NCI-H1092 treated with DMSO at 0.1 percent for 48 hours (cell line): ENCODE data around the gene AKAP9.
A peak's percentile ranks its signal among the peaks of the same experiment; 100 is the strongest.
"Not testable (repeated sequence)": the region's sequence is repeated elsewhere in the genome, so short reads cannot be mapped to it uniquely, and the experiment has no call there.

Experiments used
- DNase-seq: peaks from one replicate; lab custom pipeline; 2025; lab: John Stamatoyannopoulos, UW

The AKAP9 gene

DNA sequence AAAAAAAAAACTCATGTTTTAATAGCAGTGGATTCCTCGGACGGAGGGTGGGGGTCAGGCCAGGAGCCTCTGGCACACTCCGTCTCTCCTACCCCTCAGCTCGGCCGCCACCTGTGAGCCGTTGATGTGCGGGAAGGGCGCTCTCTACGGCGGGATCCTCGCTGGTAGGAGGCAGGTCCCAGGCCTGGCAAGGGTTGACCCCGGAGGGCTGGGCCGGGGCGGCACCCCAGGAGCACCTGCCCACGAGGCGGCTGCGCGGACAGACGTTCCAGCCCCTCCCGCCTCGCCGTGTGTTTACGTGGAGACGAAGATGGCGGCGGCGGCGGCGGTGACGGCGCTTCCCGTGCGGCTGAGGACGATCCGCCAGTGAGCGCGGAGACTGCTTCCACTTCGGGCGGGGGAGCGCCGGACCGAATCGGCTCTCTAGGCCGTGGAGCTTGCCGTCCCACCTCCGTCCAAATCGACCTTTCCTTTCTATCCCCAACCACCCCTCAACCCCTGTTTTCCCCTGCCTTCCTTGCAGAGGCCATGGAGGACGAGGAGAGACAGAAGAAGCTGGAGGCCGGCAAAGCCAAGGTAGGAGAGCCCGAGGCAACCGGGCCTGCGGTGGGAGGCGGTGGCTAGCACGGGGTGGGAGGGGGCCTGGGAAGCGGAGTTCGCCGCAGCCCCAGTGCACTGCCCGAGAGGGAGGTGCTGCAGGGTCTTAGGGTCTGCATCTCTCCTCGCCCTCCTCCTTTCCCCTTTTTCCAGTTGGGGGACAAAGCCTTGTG, at the start of gene AKAP9:
Gene AKAP9 (plus strand): TSS at position 291 of the 770 bp plus-strand sequence. CDS start 238 bp downstream, at position 529.
- peak; percentile 90 for DNase-seq

DNA sequence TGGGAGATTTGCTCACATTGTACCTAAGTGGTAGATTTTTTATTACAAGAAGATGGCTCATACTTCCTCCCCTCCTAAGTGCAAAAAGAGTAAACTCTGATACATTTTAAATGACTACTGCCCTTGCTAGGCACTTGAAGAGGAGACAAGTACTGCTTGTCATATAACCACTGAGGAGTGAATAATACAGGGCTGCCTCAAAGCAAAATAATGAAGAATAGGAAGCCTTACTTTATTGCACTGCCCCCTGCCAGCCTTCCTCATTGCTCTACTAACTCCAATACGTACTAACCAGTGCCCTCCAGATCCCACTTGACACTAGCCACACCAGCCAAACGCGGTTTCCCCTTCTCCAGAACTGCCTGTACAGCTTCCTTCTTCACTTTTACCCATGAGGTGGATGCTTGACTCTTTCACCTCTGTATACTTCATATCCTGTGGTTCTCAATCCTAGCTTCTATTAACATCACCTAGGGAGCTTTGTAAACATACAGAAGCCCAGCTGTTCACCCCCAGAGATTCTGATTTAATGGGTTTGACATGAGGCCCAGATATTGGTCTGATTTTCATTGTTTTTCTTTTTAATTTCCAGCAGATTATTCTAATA, 48.5 kb upstream of the AKAP9 start:
- peak; percentile 26 for DNase-seq

DNA sequence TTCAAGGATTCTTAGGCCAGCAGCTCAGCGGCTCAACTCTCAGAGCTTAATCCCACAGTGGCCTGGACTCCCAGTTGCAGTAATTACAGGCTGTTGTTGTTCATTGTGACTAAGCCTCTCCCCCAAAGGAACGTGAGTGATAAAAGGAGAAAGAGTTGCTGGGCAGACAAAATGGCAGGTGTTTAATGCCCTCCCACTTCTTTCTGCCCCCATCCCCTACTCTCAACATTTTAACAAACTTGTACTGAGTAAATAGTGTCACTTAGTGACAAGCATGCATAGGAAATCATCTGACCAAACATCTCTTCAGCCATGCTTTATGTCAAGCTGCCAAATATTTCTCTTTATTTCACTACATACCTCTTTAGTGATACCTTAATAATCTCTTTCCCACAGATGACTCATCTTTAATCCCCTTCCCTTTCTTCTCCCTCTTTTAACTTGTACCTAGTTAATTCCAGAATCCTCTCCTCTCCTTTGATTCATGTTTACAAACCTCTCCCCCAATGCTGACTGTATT, 47.8 kb upstream of the AKAP9 start:
- DNase-seq, result no peak

DNA sequence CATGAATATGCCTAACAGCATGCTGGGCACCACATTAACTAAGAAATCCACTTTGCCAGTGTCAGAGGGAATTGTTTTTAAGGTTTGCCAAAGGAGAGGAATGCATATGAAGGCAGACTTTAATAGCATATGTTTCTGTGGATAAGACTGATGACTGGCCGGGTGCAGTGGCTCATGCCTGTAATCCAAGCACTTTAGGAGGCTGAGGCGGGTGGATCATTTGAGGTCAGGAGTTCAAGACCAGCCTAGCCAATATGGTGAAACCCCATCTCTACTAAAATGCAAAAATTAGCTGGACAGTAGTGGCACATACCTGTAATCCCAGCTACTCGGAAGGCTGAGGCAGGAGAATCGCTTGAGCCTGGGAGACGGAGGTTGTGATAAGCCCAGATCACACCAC, 47.0 kb upstream of the AKAP9 start:
- not testable (repeated sequence) for DNase-seq

DNA sequence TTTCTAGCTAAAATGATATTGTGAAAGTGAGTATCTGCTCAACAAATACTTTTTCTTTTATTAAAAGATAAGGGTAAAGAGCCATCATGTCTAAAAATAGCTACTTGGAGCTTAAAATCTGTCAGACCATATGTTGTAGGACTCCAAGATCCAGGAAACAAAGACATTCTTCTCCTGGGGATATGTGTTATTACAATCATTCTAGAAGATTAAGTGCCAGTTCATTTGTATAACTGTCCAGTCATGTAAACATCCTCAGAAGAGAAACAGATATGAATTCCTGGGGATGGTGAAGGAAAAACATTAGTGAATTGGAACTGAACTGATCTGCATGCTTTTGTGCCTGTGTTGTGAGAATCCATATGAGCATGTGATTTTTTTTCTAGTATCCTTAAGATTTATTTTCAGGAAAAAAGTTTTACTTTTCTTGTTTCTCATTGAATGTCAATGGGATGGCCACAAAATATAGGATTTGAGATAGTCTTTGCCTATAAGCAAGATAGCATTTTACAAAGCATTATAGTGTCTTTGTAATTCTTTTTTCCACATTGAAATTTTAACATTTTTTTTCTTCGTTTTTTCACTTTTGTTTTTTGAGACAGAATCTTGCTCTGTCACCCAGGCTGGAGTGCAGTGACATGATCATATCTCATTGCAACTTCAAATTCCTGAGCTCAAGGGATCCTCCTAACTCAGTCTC, 45.7 kb upstream of the AKAP9 start:
- DNase-seq, result no peak

DNA sequence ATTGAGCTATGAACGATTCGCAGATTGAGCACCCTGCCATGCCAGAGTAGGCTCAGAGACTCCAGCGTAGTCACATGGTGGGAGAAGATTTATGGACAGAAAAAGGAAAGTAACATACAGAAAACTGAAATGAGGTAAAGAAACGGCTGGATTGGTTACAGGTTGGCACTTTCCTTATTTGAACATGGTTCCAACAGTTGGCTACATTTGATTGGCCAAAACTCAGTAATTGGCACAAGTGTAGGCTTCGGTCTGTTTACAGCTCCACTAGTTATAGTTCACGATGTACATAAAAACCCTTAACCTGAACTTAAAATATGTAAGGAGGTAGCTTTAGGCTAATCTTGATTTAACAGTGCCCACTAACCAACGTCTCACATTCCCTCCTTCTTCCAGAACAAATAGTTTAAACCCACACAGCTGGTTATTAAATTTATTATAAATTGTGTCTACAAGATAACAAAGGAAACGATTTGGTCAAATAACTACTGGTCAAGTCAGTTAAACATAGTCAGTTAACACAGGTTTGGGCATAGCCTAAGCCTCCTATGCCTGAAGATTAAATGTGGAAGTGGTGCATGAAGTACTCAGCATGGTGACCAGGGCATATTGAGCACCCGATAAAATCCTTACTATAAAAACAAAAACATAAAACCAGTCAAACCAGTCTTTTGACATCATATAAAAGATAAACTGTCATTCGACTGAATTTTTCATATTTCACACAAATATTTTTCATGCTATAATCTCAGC, 42.2 kb upstream of the AKAP9 start:
- DNase-seq, result no peak

DNA sequence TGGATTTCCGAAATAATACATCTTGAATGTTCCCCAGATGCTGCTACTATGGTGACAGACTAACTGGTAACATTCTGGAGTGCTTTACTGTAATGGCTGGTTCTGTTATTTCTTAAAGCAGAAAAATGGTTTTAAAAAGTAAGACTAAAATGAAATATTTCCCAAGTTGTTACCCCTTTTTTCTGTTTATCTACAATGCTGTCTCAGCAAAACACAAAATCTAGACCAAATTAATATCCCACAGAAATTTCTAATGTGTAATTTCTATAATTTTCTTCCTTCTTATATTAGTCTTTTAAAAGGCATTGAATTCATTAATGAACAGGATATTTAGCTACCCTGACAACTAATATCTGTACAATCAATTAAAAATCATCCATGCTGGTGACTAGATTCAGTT, 41.1 kb upstream of the AKAP9 start:
- DNase-seq, result no peak

DNA sequence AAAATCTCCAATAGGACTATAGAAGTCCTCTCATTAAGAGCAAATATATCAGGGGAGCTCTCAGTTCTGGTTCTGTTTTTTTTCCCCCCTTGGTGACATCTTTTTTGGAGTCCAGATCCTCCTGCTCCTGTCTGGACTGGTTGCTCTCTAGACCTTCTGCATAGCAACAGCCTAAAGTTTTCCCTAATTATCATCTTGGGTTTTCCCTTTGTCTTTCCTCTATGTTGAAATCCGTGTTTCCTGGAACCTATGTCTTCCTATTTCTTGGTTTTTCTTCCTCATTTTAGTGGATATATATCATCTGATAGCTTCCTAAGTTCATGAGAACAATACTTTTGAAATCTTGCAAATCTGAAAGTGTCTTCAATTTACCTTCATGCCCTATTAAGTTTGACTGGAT, 30.5 kb upstream of the AKAP9 start:
- no peak for DNase-seq

DNA sequence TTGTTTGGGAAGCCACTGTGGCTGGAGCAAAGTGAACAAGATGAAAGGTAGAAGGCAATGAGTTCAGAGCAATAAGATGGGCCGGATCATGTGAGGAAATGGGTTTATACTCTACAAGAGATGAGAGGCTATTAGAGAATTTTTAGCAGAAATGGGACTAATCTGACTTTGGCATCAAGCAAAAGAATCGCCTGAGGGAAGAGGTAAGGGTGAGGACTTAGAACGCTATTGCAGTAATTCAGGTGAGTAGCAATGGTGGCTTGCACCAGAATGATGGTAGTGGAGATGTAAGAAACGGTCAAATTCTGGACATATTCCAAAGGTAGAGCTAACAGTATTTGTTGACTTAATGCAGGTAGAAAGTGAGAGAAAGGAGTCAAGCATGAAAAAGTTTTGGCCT, 29.5 kb upstream of the AKAP9 start:
- DNase-seq, result no peak

DNA sequence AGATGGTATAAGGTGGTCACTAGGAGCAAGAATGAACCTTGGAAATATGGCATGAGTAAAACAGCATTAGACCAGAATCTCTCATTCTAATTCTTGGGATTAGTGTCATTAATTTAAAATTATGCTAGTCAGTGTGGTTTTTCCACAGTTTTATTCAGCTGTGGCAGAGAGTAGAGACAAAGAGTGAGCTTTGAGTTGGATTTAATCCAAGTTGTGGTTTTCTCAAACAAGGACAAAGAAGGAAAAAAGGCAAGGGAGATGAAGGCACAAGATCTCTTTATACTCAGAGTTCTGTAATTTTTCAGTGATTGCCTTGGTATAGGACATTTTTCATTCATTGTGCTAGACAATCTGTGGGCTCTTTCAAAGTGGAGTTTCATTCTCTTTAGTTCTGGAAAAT, 28.2 kb upstream of the AKAP9 start:
- DNase-seq, result no peak

DNA sequence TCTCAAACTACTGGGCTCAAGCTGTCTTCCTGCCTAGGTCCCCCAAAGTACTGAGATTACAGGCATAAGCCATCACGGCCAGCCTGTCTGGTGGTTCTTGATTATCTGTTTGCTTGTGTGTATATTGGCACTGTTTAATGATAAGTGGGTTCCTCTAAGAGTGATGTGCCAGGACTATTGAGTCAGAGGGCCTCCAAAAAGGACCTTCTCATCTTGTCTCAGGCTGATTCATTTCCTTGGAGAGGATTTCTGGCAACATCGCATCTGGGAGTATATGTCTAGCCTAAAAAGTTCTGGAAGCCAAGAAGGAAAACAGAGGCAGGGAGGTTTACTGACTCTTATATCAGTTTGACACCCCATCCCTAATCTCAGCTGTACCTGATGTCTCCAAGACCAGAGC, 27.1 kb upstream of the AKAP9 start:
- DNase-seq, result no peak

DNA sequence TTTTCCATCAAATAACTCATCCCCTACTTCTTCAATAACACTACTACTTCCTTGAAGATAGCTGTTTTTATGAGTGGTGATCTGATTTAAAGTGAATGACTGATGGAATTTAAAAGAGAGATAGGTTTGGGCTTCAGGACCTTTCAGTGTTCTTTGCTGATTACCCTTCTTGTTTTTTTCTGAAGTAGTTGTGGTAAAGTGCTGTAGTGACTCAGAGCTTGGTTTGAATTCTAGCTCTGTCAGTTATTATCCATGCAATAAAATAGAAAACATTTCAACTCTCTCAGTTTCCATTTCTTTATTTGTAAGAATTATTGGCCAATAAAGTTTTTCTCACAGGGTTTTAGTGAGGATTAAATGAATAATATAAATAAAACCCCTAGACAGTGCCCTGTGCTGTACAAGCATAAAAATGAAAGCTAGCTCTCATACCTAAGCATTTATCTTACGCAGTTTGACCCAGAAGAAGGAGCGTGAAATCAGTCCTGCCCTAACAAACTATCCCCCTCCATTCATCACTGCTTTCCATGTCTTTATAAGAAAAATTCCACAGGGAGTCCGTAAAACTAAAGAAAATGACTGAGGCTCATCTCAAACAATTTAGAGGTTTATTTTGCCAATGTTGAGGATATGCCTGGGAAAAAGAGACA, 25.1 kb upstream of the AKAP9 start:
- DNase-seq, result no peak

DNA sequence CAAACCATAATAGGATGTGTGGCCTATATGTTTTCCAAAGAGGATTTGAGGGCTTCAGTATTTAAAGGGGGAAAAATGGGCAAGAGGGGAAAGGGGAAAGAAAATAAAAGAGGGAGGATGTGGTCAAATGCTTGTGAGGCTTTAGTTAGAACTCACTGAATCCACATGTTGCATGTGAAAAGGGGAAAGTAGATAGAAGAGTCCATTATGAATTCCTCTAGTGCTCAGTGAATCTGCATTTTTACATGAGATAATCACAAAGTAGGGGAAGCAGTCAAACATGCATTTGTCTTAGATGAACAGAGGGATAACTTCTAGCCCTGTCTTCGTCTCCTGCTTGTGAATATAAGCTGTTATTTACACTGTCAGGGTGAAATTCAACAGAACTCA, 24.6 kb upstream of the AKAP9 start:
- no peak for DNase-seq

DNA sequence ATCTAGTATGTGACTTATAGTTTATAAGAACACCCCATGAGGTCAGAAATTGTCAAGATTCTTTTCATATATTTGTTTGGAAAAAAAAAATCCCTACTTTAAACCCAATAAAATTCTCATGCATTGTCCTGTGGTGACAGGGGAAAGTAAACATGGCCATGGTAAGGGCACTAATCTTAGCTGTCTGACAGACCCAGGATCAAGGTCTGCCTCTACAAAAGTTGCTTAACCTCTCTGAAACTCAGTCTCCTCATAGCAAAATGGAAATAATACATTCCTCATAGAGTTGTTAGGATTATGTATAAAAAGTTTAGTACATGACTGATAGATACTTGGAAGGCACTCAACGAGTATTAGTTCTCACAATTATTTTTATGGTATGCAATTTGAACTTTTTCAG, 22.3 kb upstream of the AKAP9 start:
- no peak for DNase-seq

DNA sequence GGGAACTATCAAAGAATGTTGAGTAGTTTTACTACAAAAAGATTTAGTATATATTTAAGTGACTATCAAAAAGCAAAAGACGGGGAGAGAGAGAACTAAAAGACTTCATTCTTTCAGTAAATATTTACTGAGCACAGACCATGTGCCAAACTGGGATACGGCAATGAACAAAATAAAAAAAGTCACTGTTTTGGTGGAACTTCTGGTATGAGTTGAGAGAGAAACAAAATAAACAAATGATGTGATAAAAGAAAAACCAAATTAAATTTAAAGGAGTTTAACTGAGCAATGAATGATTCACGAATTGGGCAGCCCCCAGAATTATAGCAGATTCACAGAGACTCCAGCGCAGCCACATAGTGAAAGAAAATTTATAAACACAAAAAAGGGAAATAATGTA, 17.8 kb upstream of the AKAP9 start:
- DNase-seq, result no peak

DNA sequence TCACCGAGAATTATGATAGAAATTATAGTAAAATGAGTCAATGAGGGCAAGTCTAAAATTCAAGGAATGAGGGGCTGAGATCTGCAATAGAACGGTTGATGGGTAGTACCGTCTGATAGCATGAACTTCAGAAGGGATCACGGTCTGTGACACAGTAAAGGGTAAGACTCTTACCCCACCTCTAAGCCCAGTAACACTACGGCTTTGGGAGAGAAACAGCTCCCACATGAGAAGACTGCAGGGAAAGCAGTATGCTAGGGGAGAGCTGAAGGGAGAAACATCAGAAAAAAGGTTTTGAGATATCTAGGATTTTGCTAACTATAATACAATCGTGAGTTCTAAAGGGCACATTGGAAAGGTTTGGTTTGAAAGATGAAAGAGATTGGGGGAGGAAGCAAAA, 12.8 kb upstream of the AKAP9 start:
- DNase-seq, result no peak

DNA sequence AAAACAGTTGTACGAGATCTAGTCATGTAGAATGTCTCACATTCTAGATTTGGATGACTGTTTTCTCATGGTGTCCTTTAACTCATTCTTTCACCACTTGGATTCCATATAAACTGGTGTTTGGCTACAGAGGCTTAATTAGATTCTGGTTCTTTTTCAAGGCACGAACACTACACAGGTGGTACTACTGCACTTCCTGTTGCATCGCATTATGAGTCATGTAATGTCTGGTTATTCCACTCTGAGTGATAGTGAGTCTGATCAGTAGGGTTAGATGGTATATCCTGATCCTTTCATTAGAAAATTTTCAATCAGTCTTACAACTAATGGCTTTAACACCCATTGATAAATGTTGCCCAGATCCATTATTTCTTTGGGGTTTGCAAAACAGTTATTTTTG, 11.2 kb upstream of the AKAP9 start:
- DNase-seq, result no peak

DNA sequence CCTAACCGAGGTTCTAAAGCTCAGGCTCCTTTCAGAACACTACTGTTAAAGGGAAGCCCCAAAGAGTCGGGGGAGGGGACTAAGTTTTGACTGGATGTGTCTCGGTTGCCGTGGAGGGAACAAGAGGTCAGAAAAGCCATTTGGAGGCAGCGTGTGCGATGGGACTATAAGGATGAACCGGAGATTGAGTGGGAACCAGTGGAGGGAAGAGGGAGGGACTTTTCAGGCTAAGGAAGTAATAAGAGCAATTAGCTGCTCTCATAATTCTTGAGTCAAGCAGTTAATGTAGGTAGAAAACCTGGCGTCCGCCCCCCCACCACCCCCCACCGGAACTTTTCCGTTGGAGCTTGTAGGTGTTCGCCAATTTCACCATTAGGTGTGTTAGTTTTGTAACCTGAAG, 491 bp upstream of the AKAP9 start:
- DNase-seq, result peak; percentile 61

DNA sequence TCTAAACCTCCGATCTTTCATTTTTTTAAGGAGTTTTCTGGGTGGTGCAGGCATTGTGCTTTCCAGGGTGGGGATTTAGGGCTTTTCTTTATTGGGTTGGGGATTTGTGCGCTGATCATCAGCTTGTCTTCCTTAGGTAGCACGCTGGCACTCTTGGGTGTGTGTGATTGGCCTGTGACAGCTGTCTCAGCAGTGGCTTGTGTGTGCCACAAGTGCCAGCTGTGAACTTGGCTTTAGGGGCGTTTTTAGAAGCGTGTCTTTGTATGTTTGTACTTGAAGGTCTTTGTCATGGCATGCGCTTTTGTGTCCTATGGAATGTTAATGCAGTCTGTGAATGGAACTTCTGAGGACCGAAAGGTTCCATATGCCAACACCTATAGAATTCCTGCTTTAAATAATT, 788 bp downstream of the AKAP9 start:
- DNase-seq, result peak; percentile 64

DNA sequence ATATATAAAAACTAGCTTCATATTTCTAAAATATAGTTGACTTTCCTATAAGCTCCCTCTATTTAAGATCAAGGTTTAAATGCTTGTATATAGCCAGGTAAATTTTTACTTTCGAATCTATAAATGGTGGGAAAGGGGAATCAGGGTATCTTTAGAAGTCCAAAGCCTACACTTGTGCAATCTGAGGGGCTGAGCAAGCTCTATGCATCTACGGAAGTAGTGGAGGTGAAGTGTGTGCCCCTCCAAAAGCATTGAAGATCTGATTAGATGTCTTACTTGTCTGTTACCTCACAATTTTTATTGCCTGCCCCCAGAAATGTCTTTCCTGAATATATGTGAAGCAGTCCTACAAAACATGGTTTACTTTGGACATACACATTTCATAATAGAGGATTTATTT, 1.6 kb downstream of the AKAP9 start:
- no peak for DNase-seq

DNA sequence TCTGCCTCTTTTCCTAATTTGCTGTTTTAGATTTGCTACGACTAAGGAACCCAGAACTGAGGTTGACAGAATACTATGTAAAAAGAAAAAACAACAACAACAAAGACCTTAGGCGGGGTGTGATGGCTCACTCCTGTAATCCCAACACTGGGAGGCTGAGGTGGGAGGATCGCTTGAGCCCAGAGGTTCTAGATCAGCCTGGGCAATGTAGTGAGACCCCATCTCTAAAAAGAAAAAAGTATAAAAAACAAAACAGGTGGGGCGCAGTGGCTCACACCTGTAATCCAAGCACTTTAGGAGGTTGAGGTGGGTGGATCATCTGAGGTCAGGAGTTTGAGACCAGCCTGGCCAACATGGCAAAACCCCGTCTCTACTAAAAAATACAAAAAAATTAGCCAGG, 4.3 kb downstream of the AKAP9 start:
- not testable (repeated sequence) for DNase-seq

DNA sequence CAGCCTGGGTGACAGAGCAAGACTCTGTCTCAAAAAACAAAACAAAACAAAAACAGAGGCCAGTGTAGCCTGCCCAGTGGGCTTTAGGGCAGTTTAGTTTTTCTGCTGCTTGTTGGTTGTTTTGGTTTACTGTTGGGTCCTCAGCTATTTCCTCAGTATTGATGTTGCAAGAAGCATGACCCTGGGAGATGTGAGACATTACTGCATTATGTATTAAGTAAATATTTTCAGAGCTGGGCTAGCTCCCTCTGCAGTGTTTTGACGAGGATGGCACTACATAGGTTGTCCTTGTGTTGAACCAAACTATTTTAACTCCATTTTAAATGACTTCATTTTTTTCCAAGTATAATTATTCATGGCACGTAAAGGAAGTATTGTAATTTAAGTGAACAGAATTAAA, 4.8 kb downstream of the AKAP9 start:
- no peak for DNase-seq
